Uterus (tissue), 4 donors: ENCODE results near the gene TNRC6C. TPM values are rescaled to one million over a fixed set of nuclear protein-coding genes. Genes with fewer than 3 reads are reported as not detected.

Experiments used
- DNase-seq, 2 donors: peaks; one replicate each; pipeline ENCODE4 v3.0.0-alpha.2; 2019 to 2020
- H3K27ac ChIP-seq, 2 donors: fragments of 200-600 bp; sonication (generic); 1 replicate in 1 of 2; 2 replicates in 1 of 2; pipeline ENCODE4 v1.5.1; 2016 to 2018
- H3K27me3 ChIP-seq, 2 donors: fragments of 200-600 bp; sonication (generic); one replicate each; pipeline ENCODE4 v1.5.1; 2018 to 2019; ENCODE audit warnings: control low read depth in 1 of 2
- H3K36me3 ChIP-seq, 2 donors: fragments of 200-600 bp; sonication (generic); one replicate each; pipeline ENCODE4 v1.5.1; 2019; ENCODE audit warnings: control low read depth in 1 of 2
- H3K4me1 ChIP-seq, 2 donors: fragments of 200-600 bp; sonication (generic); one replicate each; pipeline ENCODE4 v1.5.1; 2018 to 2019; ENCODE audit warnings: control low read depth in 1 of 2
- H3K4me3 ChIP-seq, 2 donors: fragments of 200-600 bp; sonication (generic); 1 replicate in 1 of 2; 2 replicates in 1 of 2; pipeline ENCODE4 v1.5.1; 2018 to 2019; ENCODE audit warnings: mild to moderate bottlenecking in 1 of 2
- H3K9me3 ChIP-seq, 2 donors: fragments of 200-600 bp; sonication (generic); one replicate each; pipeline ENCODE4 v1.5.1; 2019; ENCODE audit warnings: control low read depth in 1 of 2
- CTCF ChIP-seq, 4 experiments: fragments of 200-600 bp in 2 of 4; fragments of 450-650 bp in 2 of 4; sonication (generic) in 2 of 4; IDR thresholded peaks; one replicate each; pipeline ENCODE4 v1.5.1; 2016 to 2019; ENCODE audit warnings: antibody characterized with exemption in 4 of 4, mild to moderate bottlenecking in 2 of 4, moderate library complexity in 1 of 4
- POLR2A ChIP-seq, 2 donors: fragments of 450-650 bp; IDR thresholded peaks; one replicate each; pipeline ENCODE4 v1.6.1; 2016; ENCODE audit warnings: antibody characterized with exemption in 2 of 2, mild to moderate bottlenecking in 1 of 2, moderate library complexity in 1 of 2
- intact Hi-C: fragments of 100-400 bp; cut with DNase I; formaldehyde crosslinking; loops from one replicate; pipeline ENCODE4 v1.15.1; 2023; ENCODE audit warnings: low total_unique reads
- total RNA-seq, 4 donors: library from RNA; depleted of rRNA in 3 of 4; stranded (reverse); fragments of >200 nt in 3 of 4; gene quantifications; one replicate each; pipeline versions ENCODE4 v1.1.0 to v1.2.4, GENCODE V29; 2014 to 2023
- donor health status: DM: yes; HTN: yes; CAD: no.

The TNRC6C gene
- total RNA-seq, 4 donors from 2014 or later = 4.6 to 68.0 (median 11.8) TPM

GRCh38 chr17:78005452-78006171 is 47.1 kb downstream of the TNRC6C start:
- Histone ChIP-seq H3K27me3 (no peaks in the 10 kb centered on the region), H3K4me3 (no peak overlapping the region), H3K36me3 (no peaks in the 10 kb centered on the region), H3K9me3 (no peaks in the 10 kb centered on the region), H3K4me1 (no peaks in the 10 kb centered on the region), H3K27ac (no peak overlapping the region)
- no peak for DNase-seq
- TF ChIP-seq POLR2A (IDR thresholded peaks at IDR 0.05) (no peak), CTCF (IDR thresholded peaks at IDR 0.05) (no peak)
- intact Hi-C loops = no loop called here

- no peaks in the 10 kb centered on the region for H3K9me3 ChIP-seq
- H3K27me3 ChIP-seq = no peaks in the 10 kb centered on the region
- no peaks in the 10 kb centered on the region for H3K36me3 ChIP-seq
- H3K4me3 ChIP-seq = no peak overlapping the region
- DNase-seq = no peak
- no peak overlapping the region for H3K27ac ChIP-seq
- intact Hi-C loops = no loop called here
- no peak for TF ChIP-seq CTCF (IDR thresholded peaks at IDR 0.05)
- no peak for TF ChIP-seq POLR2A (IDR thresholded peaks at IDR 0.05)
- no peaks in the 10 kb centered on the region for H3K4me1 ChIP-seq
These were observed 47.8 kb downstream of the TNRC6C start for GRCh38 chr17:78006338-78006737.

GRCh38 chr17:78007647-78008046 is 49.1 kb downstream of the TNRC6C start:
- no peaks in the 10 kb centered on the region for H3K4me1 ChIP-seq
- H3K4me3 ChIP-seq = no peak overlapping the region
- no peak for DNase-seq
- no peaks in the 10 kb centered on the region for H3K27me3 ChIP-seq
- H3K27ac ChIP-seq = no peak overlapping the region
- H3K36me3 ChIP-seq = no peaks in the 10 kb centered on the region
- TF ChIP-seq POLR2A (IDR thresholded peaks at IDR 0.05) (no peak), CTCF (IDR thresholded peaks at IDR 0.05) (no peak)
- H3K9me3 ChIP-seq = no peaks in the 10 kb centered on the region
- intact Hi-C loops = no loop called here

- no peak for TF ChIP-seq POLR2A (IDR thresholded peaks at IDR 0.05)
- TF ChIP-seq CTCF (IDR thresholded peaks at IDR 0.05) = no peak
- no peak overlapping the region for H3K27ac ChIP-seq
- no peaks in the 10 kb centered on the region for H3K4me1 ChIP-seq
- H3K4me3 ChIP-seq = no peak overlapping the region
- intact Hi-C loops = loop anchor here (5.0 kb wide), 1 partner anchor 468 kb away; no protein-coding TSS in a partner anchor
- no peak for DNase-seq
- H3K9me3 ChIP-seq = no peaks in the 10 kb centered on the region
- H3K27me3 ChIP-seq = no peaks in the 10 kb centered on the region
- no peaks in the 10 kb centered on the region for H3K36me3 ChIP-seq
These were observed 52.3 kb downstream of the TNRC6C start for GRCh38 chr17:78010759-78011158.

- Histone ChIP-seq H3K9me3 (no peaks in the 10 kb centered on the region), H3K27ac (no peak overlapping the region), H3K4me1 (no peaks in the 10 kb centered on the region), H3K36me3 (no peaks in the 10 kb centered on the region), H3K4me3 (no peak overlapping the region), H3K27me3 (no peaks in the 10 kb centered on the region)
- intact Hi-C loops = loop anchor here (5.0 kb wide), 1 partner anchor 470 kb away; no protein-coding TSS in a partner anchor
- DNase-seq = no peak
- TF ChIP-seq POLR2A (IDR thresholded peaks at IDR 0.05) = no peak
- no peak for TF ChIP-seq CTCF (IDR thresholded peaks at IDR 0.05)
These were observed 53.9 kb downstream of the TNRC6C start for GRCh38 chr17:78012428-78012827.
